HG03025 (cell line): ENCODE data around the gene RSAD2.
"Not testable (repeated sequence)": the region's sequence is repeated elsewhere in the genome, so short reads cannot be mapped to it uniquely, and the experiment has no call there.

ENCODE experiments used
- ATAC-seq: cut with Tn5 transposase; IDR thresholded peaks from one replicate; pipeline ENCODE4 v1.9.1; 2021; ENCODE audit warnings: mild to moderate bottlenecking, moderate library complexity; ENCODE audit not compliant: unreplicated experiment, low FRiP score

RSAD2 gene

DNA sequence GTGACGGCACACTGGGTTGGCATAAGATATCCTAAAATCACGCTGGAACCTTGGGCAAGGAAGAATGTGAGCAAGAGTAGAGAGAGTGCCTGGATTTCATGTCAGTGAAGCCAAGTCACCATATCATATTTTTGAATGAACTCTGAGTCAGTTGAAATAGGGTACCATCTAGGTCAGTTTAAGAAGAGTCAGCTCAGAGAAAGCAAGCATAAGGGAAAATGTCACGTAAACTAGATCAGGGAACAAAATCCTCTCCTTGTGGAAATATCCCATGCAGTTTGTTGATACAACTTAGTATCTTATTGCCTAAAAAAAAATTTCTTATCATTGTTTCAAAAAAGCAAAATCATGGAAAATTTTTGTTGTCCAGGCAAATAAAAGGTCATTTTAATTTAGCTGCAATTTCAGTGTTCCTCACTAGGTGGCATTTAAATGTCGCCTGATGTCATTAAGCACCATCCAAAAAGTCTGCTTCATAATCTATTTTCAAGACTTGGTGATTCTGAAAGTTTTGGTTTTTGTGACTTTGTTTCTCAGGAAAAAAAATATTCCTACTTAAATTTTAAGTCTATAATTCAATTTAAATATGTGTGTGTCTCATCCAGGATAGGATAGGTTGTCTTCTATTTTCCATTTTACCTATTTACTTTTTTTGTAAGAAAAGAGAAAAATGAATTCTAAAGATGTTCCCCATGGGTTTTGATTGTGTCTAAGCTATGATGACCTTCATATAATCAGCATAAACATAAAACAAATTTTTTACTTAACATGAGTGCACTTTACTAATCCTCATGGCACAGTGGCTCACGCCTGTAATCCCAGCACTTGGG lies 19.6 kb downstream of the RSAD2 start:
- no peak for ATAC-seq

DNA sequence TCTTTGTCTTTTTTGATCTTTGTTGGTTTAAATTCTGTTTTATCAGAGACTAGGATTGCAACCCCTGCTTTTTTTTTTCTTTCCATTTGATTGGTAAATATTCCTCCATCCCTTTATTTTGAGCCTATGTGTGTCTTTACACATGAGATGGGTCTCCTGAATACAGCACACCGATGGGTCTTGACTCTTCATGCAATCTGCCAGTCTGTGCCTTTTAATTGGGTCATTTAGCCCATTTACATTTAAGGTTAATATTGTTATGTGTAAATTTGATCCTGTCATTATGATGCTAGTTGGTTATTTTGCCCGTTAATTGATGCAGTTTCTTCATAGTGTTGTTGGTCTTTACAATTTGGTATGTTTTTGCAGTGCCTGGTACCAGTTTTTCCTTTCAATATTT lies 25.0 kb downstream of the RSAD2 start:
- ATAC-seq = not testable (repeated sequence)

GRCh38 chr2:6905668-6906067 lies 28.1 kb downstream of the RSAD2 start:
- no peak for ATAC-seq

DNA sequence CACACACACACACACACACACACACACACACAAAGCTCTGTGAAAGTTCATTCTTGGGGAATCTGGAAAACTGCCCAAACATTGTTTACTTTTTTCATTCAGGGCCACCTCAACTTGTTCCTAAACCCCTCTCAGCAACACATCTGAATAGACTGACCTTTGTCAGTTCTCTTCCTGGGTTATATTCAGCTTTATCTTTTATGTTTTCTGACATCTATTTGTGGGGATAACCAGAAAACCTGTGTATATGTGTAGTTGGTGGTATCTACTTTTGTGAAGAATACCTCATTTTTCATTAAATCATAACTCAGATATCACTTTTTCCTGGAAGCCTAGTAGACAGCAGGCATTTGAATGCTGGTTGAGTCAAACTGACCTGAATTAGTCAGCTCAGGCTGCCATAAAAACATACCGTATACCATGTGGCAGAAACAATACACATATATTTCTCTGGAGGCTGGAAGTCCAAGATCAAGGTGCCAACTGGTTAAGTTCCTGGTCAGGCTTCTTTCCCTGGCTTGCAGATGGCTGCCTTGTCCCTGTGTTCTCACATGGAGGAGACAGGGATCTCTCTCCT lies 28.7 kb downstream of the RSAD2 start:
- ATAC-seq = no peak

DNA sequence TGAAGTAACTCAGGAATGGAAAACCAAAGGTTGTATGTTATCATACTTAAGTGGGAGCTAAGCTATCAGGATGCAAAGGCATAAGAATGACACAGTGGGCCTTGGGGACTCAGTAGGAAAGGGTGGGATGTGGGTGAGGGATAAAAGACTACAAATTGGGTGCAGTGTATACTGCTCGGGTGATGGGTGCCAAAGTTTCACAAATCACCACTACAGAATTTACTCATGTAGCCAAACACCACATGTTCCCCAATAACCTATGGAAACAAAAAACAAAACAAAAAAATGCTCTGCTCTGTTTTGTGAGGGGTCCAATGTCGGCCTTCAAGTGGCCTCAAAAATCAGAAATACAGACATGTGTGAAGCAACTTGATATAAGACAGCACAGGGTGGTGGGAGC lies 30.7 kb downstream of the RSAD2 start:
- ATAC-seq = no peak

- ATAC-seq = peak; percentile 99
These were observed 32.1 kb downstream of the RSAD2 start for GRCh38 chr2:6909431-6910385.

DNA sequence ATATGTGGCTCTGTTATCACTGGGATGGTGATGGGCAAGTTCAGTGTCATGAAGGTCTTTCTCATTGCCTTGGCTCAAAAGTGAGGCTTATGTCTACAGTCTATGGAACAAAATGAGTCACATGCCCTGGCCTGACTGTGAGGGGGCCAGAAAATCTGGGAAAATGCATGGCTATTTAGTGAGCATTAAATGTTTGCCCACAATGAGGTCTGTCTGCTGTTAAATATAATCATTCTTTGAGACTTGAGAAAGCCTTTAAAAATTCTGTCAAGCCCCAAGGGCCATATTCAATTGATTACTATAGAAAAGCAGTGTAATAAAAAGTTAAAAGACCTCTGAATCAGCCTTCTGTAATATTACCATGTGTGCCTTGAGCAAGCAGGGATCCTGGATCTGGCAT lies 34.1 kb downstream of the RSAD2 start:
- ATAC-seq = no peak

- ATAC-seq = no peak
These were observed 36.0 kb downstream of the RSAD2 start for GRCh38 chr2:6913415-6914157.

GRCh38 chr2:6914828-6915227 lies 37.3 kb downstream of the RSAD2 start:
- ATAC-seq = no peak

- no peak for ATAC-seq
These were observed 37.8 kb downstream of the RSAD2 start for GRCh38 chr2:6915399-6915798.

DNA sequence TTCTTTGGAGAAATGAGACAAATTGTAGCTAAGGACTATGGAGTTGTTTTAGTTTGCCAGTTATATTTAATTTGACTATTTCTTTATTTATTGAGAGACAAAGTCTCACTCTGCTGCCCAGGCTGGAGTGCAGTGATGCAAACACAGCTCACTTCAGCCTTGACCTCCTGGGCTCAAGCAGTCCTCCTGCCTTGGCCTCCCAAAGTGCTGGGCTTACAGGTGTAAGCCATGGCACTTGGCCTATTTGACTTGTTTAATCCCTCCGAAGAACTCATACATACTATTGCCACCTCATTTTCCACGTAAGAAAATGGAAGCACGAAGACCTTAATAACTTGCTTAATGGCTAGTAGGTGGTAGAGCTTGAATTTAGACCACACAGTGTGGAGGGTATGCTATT lies 38.6 kb downstream of the RSAD2 start:
- no peak for ATAC-seq

DNA sequence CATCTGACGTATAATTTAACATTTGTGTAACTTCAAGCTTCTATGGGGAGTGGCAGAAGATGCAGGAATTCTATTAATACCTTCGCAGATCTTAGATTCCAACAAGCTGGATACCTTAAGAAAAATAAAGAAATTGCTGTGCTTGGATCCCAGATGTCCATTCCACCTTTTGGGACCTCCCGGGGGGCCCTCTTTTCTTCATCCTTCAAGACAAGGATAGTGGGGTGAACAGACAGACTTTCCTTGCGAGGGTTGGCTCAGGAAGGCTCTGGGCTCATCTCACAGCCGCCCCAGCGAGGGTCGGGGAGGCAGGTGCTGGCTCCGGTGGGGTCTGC lies 39.1 kb downstream of the RSAD2 start:
- ATAC-seq = no peak

DNA sequence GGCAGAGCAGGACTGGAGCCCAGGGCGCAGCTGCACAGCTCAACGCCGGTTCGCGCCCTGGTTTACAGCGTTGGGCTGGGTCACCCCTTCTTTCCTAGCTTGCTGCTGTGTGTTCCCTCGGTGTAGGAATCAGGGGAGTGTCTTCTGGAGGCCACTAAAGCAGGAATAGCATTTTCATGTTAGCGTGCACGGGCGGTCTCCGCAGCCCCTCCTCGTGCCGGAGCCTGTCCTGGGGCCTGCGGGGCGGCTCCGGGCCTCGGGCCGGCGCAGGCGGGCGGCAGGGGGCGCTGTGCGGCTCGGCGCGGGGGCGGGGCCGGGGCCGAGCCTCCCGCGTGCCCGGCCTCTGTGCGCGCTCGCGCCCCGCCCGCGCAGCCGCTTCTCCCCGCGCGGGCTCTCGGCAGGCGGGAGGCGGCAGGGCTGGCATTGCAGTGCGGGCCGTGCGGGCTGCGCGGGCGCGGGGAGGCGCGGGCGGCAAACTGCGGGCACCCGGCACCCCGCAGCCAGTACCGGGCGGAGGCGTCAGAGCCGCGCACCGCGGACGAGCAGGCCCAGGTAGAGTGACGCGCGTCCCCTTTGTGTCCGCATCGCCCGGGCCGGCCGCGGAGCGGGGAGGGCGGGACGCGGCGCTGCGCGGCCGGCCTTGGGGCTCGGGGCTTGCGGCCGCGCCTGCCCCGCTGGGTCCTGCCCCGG lies 39.6 kb downstream of the RSAD2 start, which contains the start of gene RNF144A:
Gene RNF144A (plus strand): TSS at position 342 of the 690 bp plus-strand sequence. CDS start 79,515 bp downstream, outside the sequence.
- ATAC-seq = peak; percentile 85

DNA sequence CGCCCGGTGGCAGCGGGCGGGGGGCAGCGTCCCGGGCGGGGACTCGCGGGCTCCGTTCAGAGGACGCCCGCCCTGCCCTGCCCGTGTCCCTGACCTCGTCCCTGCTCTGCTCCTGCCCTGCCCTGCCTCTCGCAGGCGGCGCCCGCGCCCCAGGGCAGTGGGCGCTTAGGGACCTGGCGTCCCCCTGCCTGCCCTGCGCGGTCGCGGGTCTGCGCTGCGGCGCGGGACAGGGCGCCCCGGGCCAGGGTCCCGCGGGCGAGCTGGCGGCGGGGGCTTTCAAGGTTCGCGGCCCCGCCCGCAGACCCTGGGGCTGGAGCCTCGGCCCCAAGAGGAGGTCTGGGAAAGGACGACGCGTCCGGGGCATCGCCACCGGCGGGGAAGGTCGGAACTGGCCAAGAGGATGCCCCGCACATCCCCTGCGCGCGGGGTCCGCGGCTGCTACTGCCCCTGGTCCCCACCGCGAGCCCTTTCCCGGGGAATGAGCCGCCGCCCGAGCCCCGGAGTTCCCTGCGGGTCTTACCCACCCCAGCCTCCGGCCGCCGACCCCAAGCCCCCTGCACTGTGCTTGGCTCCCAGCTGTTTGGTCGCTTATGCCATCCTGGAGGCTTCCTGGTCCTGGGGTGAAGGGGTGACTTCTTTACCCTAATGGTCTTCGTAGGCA lies 40.3 kb downstream of the RSAD2 start:
- ATAC-seq = peak; percentile 4

DNA sequence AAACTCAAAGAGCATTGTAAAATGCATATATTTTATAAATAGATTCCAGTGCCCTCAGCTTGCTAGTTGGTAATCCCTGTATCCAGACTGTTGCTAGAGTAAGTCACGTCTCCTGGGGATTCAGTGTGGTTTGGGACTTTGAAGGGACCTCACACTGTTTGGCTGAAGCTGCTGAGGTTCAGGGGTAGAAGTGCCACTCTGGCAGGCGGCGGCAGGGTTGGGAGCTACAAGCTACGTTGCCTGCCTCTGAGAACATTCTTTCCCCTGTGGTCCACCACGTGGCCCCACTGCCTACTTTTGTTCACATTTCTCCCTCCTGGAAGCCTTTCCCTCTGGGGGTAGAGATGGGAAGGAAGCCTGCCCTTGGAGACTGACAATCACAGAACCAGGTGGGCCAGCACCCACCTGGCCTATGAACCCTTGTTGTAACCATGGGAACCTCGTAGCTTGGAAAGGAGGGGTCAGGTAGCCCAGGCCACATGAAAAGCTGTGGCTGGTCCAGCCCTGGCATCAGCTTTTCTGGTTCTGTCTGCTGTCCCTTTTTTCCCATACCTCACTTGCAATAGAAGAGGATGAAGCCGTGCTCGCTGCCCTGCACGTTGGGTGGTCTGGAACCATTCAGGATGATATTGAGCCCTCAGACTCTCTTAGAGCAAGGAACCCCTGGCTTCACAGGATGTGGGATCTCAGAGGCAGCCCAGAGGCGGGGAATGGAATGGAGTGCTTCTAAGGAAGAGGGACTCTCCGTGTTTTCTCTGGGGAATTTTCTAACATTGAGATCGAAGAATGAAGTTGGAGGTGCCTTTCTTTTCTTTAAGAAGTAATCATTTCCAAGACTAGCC lies 42.5 kb downstream of the RSAD2 start:
- ATAC-seq = no peak

DNA sequence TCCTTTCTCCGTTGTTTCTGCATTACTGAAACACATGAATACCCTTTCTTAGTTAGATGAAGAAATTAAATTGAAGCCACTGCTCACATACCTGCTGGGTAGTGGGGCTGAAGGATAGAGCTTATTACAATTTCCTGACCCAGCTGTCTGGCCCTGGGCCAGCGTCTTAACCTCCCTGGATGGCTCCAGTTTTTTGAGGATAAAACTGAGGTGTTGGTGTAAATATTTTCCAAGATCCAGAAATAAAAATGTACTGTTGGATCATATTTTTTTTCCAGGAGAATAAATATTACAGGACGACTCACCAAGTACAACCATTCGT lies 43.1 kb downstream of the RSAD2 start:
- no peak for ATAC-seq

DNA sequence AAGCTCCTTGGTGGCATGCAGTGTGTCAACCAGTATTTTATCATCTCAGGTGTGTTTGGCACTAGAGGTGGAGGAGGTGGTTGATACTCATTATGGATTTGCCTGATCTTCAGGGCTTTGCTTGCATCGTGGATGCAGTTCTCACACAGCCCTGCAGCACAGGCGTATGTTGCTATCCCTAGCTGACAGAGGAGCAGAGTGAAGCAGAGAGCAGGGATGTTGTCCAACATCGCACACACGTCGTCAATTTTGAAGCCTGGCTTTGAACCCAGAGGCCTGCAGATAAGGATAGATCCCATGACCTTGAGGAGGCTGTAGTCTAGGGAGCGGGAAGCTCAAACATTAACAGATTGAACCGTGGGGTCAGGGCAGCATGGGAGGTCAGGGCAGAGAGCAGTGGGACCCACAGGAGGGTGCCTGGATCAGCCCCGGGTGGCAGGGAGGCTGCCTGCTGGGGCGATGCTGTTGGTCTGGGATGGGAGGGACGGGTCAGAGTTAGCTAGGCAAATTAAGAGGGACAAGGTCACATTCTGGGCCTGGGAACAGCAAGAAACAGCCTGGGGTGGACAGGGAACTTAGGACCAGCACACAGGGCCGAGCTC lies 43.8 kb downstream of the RSAD2 start:
- ATAC-seq = no peak

GRCh38 chr2:6922201-6922656 lies 44.7 kb downstream of the RSAD2 start:
- no peak for ATAC-seq
